H9 (cell line): ENCODE measurements around the gene FNDC3B. TPM values are rescaled to one million over a fixed set of nuclear protein-coding genes. Genes with fewer than 3 reads are reported as not detected.

ENCODE experiments used
- DNase-seq: peaks from one replicate; pipeline ENCODE4 v3.0.0-alpha.2; 2017
- H2AFZ ChIP-seq: one replicate; pipeline ENCODE4 v1.6.1; 2013; ENCODE audit warnings: mild to moderate bottlenecking, low read length, control low read depth, moderate library complexity
- H2AK5ac ChIP-seq: 2 replicates; pipeline ENCODE4 v1.6.1; 2013; ENCODE audit warnings: low read length, control low read depth, mixed read lengths; ENCODE audit not compliant: insufficient read length
- H2BK120ac ChIP-seq: one replicate; pipeline ENCODE4 v1.6.1; 2013; ENCODE audit warnings: low read depth, mild to moderate bottlenecking, low read length, control low read depth, inconsistent platforms; ENCODE audit not compliant: poor library complexity, severe bottlenecking
- H2BK12ac ChIP-seq: 2 replicates; pipeline ENCODE4 v1.6.1; 2013; ENCODE audit warnings: low read length, control low read depth, mixed read lengths, low read depth; ENCODE audit not compliant: insufficient read length
- H2BK15ac ChIP-seq: 2 replicates; pipeline ENCODE4 v1.6.1; 2013; ENCODE audit warnings: low read depth, low read length, control low read depth
- H2BK20ac ChIP-seq: one replicate; pipeline ENCODE4 v1.6.1; 2013; ENCODE audit warnings: low read depth, mild to moderate bottlenecking, low read length, control low read depth, inconsistent platforms; ENCODE audit not compliant: poor library complexity, severe bottlenecking
- H2BK5ac ChIP-seq: 2 replicates; pipeline ENCODE4 v1.6.1; 2013; ENCODE audit warnings: low read length, control low read depth, mixed read lengths; ENCODE audit not compliant: insufficient read length
- H3K14ac ChIP-seq: 2 replicates; pipeline ENCODE4 v1.6.1; 2013; ENCODE audit warnings: low read length, control low read depth; ENCODE audit not compliant: insufficient read depth
- H3K18ac ChIP-seq: 2 replicates; pipeline ENCODE4 v1.6.1; 2013; ENCODE audit warnings: low read depth, mild to moderate bottlenecking, mixed read lengths, low read length, control low read depth; ENCODE audit not compliant: insufficient read length
- H3K23ac ChIP-seq: 2 replicates; pipeline ENCODE4 v1.6.1; 2013; ENCODE audit warnings: low read length, control low read depth, mixed read lengths, low read depth; ENCODE audit not compliant: insufficient read length
- H3K23me2 ChIP-seq: 2 replicates; pipeline ENCODE4 v1.6.1; 2013; ENCODE audit warnings: low read depth, mild to moderate bottlenecking, mixed read lengths, low read length, control low read depth; ENCODE audit not compliant: insufficient read length, poor library complexity, severe bottlenecking
- H3K27ac ChIP-seq: 2 replicates; pipeline ENCODE4 v1.5.1; 2013; ENCODE audit warnings: low read length, control low read depth, mixed read lengths, low read depth; ENCODE audit not compliant: insufficient read length
- H3K27me3 ChIP-seq: 2 replicates; pipeline ENCODE4 v1.6.1; 2013; ENCODE audit warnings: low read length, control low read depth, inconsistent platforms; ENCODE audit not compliant: insufficient read depth
- H3K4ac ChIP-seq: 2 replicates; pipeline ENCODE4 v1.6.1; 2013; ENCODE audit warnings: low read depth, mild to moderate bottlenecking, control low read depth, inconsistent platforms, low read length, moderate library complexity
- H3K4me1 ChIP-seq: 2 replicates; pipeline ENCODE4 v1.6.1; 2013; ENCODE audit warnings: low read length, control low read depth, inconsistent platforms; ENCODE audit not compliant: insufficient read depth
- H3K4me2 ChIP-seq: 2 replicates; pipeline ENCODE4 v1.6.1; 2013; ENCODE audit warnings: low read length, control low read depth, mixed read lengths; ENCODE audit not compliant: insufficient read length, insufficient read depth
- H3K56ac ChIP-seq: 2 replicates; pipeline ENCODE4 v1.6.1; 2013; ENCODE audit warnings: low read depth, mild to moderate bottlenecking, mixed read lengths, low read length, control low read depth; ENCODE audit not compliant: insufficient read length
- H3K79me1 ChIP-seq: 2 replicates; pipeline ENCODE4 v1.6.1; 2013; ENCODE audit warnings: low read depth, mild to moderate bottlenecking, moderate library complexity, low read length, control low read depth, inconsistent platforms; ENCODE audit not compliant: insufficient read depth, poor library complexity, severe bottlenecking
- H3K79me2 ChIP-seq: 2 replicates; pipeline ENCODE4 v1.6.1; 2013; ENCODE audit warnings: low read length, control low read depth, inconsistent platforms; ENCODE audit not compliant: insufficient read depth
- H3K9ac ChIP-seq: 2 replicates; pipeline ENCODE4 v1.6.1; 2013; ENCODE audit warnings: low read length, control low read depth, mixed read lengths; ENCODE audit not compliant: insufficient read length; ENCODE audit errors: extremely low read depth
- H3K9me3 ChIP-seq: one replicate; pipeline ENCODE4 v1.6.1; 2013; ENCODE audit warnings: low read depth, low read length, inconsistent platforms; ENCODE audit not compliant: control insufficient read depth
- H3T11ph ChIP-seq: one replicate; pipeline ENCODE4 v1.6.1; 2013; ENCODE audit warnings: mild to moderate bottlenecking, low read length, control low read depth, inconsistent platforms
- H4K20me1 ChIP-seq: one replicate; pipeline ENCODE4 v1.6.1; 2013; ENCODE audit not compliant: control insufficient read depth, insufficient read length, insufficient read depth
- H4K5ac ChIP-seq: 2 replicates; pipeline ENCODE4 v1.6.1; 2013; ENCODE audit warnings: low read depth, mild to moderate bottlenecking, mixed read lengths, low read length, control low read depth; ENCODE audit not compliant: insufficient read length
- H4K8ac ChIP-seq: replicated peaks from 2 replicates; pipeline ENCODE4 v1.6.1; 2013; ENCODE audit warnings: low read length, control low read depth, mixed read lengths, low read depth; ENCODE audit not compliant: insufficient read length
- H4K91ac ChIP-seq: 2 replicates; pipeline ENCODE4 v1.6.1; 2013; ENCODE audit warnings: low read depth, mild to moderate bottlenecking, moderate library complexity, mixed read lengths, low read length, control low read depth; ENCODE audit not compliant: insufficient read length
- H3K27ac Mint-ChIP-seq, 3 experiments: 2 replicates in 2 of 3; 3 replicates in 1 of 3; pipeline ENCODE4 v1.8.0; 2020 to 2021; ENCODE audit warnings: mixed read lengths in 3 of 3, mild to moderate bottlenecking in 1 of 3, moderate library complexity in 1 of 3
- H3K27me3 Mint-ChIP-seq: 2 replicates; pipeline ENCODE4 v1.8.0; 2021; ENCODE audit warnings: low read depth, mild to moderate bottlenecking, moderate library complexity, mixed read lengths
- H3K36me3 Mint-ChIP-seq, 3 experiments: 2 replicates in 2 of 3; 3 replicates in 1 of 3; pipeline ENCODE4 v1.8.0; 2020 to 2021; ENCODE audit warnings: low read depth in 3 of 3, mixed read lengths in 3 of 3; ENCODE audit not compliant: insufficient read depth in 1 of 3
- H3K4me1 Mint-ChIP-seq, 2 experiments: 2 replicates each; pipeline ENCODE4 v1.8.0; 2020; ENCODE audit warnings: mixed read lengths in 2 of 2
- H3K4me3 Mint-ChIP-seq, 2 experiments: 2 replicates in 1 of 2; 3 replicates in 1 of 2; pipeline ENCODE4 v1.8.0; 2020 to 2021; ENCODE audit warnings: mild to moderate bottlenecking in 2 of 2, mixed read lengths in 2 of 2, moderate library complexity in 1 of 2
- H3K9me3 Mint-ChIP-seq, 2 experiments: 2 replicates in 1 of 2; 3 replicates in 1 of 2; pipeline ENCODE4 v1.8.0; 2020; ENCODE audit warnings: mild to moderate bottlenecking in 2 of 2, mixed read lengths in 2 of 2, moderate library complexity in 1 of 2
- CTCF ChIP-seq: fragments of 200-600 bp; sonication (generic); conservative IDR thresholded peaks from 3 replicates; pipeline ENCODE4 v1.8.0; 2021; ENCODE audit warnings: antibody characterized with exemption, mild to moderate bottlenecking
- WGBS: extraction: QIAGEN DNeasy Blood & Tissue Kit; methylation state at CpG from one replicate; pipeline ENCODE4 v1.1.7; 2013; ENCODE audit warnings: missing lambda C conversion rate, low lambda C conversion rate, mixed read lengths; ENCODE audit not compliant: insufficient read length; ENCODE audit errors: extremely low coverage; 5-methylcytosine and 5-hydroxymethylcytosine counted together
- total RNA-seq: library from RNA; stranded (reverse); gene quantifications from 2 replicates; pipeline ENCODE4 v1.2.1, GENCODE V29; 2021

The FNDC3B gene
- total RNA-seq, 1 experiment from 2014 or later = 43.8 TPM

GRCh38 chr3:172194702-172195406 is 155.5 kb downstream of the FNDC3B start:
- Mint-ChIP-seq H3K36me3 (peaks cover 8 to 10% (median 8%) of the 10 kb centered on the region in 3 experiments; a peak in 6 of 7 replicates), H3K27ac (no peak overlapping the region), H3K9me3 (0 out of 5 replicates have a peak, but pooled peaks cover 0 to 4% of the 10 kb centered on the region in 2 experiments), H3K27me3 (no peaks in the 10 kb centered on the region), H3K4me1 (peaks cover 13 to 14% of the 10 kb centered on the region in 2 experiments), H3K4me3 (no peak overlapping the region)
- Histone ChIP-seq H3K56ac (no peak overlapping the region), H3T11ph (no peak overlapping the region), H4K20me1 (no peaks in the 10 kb centered on the region), H3K14ac (no peak overlapping the region), H3K9me3 (no peaks in the 10 kb centered on the region), H2BK15ac (no peak overlapping the region), H3K9ac (no peak overlapping the region), H3K23me2 (no peaks in the 10 kb centered on the region), H3K4me1 (no peaks in the 10 kb centered on the region), H3K79me1 (peaks cover 2% of the 10 kb centered on the region), H3K4me2 (no peak overlapping the region), H3K27ac (no peak overlapping the region), H3K79me2 (peaks cover 3% of the 10 kb centered on the region; the same call in 1 of the 2 replicates), H2BK12ac (no peak overlapping the region), H3K27me3 (no peaks in the 10 kb centered on the region), H4K91ac (no peak overlapping the region), H2AK5ac (no peak overlapping the region), H2BK120ac (no peak overlapping the region), H2BK20ac (no peak overlapping the region), H2BK5ac (no peak overlapping the region), H3K18ac (no peak overlapping the region), H2AFZ (no peak overlapping the region), H4K8ac (no peak overlapping the region), H4K5ac (no peak overlapping the region), H3K4ac (no peak overlapping the region), H3K23ac (no peak overlapping the region)
- DNase-seq = no peak
- WGBS = no CpG with 5 or more reads among the region's 4 CpGs
- no peak for TF ChIP-seq CTCF
